ENCODE data around the gene ZDHHC5.
"Not testable (repeated sequence)": the region's sequence is repeated elsewhere in the genome, so short reads cannot be mapped to it uniquely, and the experiment has no call there.

ZDHHC5 gene

DNA sequence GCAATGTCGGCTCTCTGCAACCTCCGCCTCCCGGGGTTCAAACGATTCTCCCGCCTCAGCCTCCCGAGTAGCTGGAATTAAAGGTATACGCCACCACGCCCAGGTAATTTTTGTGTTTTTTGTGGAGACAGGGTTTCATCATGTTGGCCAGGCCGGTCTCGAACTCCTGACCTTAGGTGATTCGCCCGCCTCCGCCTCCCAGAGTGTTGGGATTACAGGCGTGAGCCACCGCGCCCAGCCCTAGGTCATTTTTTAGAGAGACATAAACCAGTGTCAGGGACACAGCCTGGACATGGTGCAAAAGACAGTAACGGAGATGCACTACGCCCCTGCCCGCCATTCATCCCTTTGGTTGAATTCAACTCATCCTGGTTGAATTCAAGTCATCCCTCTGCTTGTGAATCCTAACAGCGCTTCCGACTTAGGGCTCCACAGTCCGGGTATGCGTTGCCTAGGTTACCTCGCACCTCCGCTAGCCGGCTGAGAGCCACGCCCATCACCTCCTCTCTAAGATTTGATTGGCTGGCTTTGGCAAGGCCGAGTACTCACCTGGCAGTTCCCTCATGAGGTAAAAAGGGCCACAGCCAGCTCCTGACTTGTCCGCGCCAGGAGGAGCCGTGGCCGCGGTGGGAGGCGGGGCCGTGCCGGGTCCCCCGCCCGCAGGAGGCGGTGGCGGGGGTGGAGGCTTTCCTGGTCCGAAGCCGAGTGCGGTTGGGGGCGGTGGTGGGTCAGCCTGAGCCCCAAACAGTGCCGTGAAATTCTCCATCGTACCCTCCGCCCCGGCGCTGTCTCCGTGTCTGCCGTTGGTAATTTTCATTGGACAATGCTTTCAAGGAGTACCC, 43.7 kb downstream of the ZDHHC5 start, which contains the start of gene MED19:
Gene MED19, minus strand, starts transcription at position 802 of the 842 bp plus-strand sequence. Its CDS starts 36 bp downstream, at position 766.
- Histone ChIP-seq H3K9ac (ENCODE audit: low read depth, low read length, poor library complexity, severe bottlenecking) (peak within 1 kb of the TSS; percentile 95), H3K4me1 (ENCODE audit: insufficient read depth, low read length, poor library complexity, severe bottlenecking) (peaks cover 30% of the 10 kb centered on the region), H3F3A (ENCODE audit: low read depth) (no peaks in the 10 kb centered on the region), H3K27me3 (ENCODE audit: insufficient read depth, low read length, poor library complexity, severe bottlenecking) (no peaks in the 10 kb centered on the region), H3K36me3 (ENCODE audit: insufficient read depth, low read length) (no peaks in the 10 kb centered on the region), H3K4me2 (ENCODE audit: low read depth, low read length, poor library complexity, severe bottlenecking) (peak within 1 kb of the TSS; percentile 99), H4K20me1 (ENCODE audit: insufficient read depth, low read length, poor library complexity, severe bottlenecking) (peaks cover 37% of the 10 kb centered on the region), H3K9me2 (replicated peaks; ENCODE audit: low read depth, low read length) (no peaks in the 10 kb centered on the region), H3K79me2 (ENCODE audit: insufficient read depth, low read length) (peaks cover 67% of the 10 kb centered on the region), H3K9me3 (ENCODE audit: insufficient read depth, low read depth, low read length) (no peaks in the 10 kb centered on the region), H2AFZ (ENCODE audit: low read length) (peak within 1 kb of the TSS; percentile 95), H3K4me3 (ENCODE audit: low read length, poor library complexity, severe bottlenecking) (peak within 1 kb of the TSS; percentile 96)
- no peak for TF ChIP-seq EZH2phosphoT487 (IDR thresholded peaks at IDR 0.05; ENCODE audit: borderline replicate concordance)
- TF ChIP-seq, protein P1, sequence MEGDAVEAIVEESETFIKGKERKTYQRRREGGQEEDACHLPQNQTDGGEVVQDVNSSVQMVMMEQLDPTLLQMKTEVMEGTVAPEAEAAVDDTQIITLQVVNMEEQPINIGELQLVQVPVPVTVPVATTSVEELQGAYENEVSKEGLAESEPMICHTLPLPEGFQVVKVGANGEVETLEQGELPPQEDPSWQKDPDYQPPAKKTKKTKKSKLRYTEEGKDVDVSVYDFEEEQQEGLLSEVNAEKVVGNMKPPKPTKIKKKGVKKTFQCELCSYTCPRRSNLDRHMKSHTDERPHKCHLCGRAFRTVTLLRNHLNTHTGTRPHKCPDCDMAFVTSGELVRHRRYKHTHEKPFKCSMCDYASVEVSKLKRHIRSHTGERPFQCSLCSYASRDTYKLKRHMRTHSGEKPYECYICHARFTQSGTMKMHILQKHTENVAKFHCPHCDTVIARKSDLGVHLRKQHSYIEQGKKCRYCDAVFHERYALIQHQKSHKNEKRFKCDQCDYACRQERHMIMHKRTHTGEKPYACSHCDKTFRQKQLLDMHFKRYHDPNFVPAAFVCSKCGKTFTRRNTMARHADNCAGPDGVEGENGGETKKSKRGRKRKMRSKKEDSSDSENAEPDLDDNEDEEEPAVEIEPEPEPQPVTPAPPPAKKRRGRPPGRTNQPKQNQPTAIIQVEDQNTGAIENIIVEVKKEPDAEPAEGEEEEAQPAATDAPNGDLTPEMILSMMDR (conservative IDR thresholded peaks at IDR 0.05; ENCODE audit: low read length): no peak

DNA sequence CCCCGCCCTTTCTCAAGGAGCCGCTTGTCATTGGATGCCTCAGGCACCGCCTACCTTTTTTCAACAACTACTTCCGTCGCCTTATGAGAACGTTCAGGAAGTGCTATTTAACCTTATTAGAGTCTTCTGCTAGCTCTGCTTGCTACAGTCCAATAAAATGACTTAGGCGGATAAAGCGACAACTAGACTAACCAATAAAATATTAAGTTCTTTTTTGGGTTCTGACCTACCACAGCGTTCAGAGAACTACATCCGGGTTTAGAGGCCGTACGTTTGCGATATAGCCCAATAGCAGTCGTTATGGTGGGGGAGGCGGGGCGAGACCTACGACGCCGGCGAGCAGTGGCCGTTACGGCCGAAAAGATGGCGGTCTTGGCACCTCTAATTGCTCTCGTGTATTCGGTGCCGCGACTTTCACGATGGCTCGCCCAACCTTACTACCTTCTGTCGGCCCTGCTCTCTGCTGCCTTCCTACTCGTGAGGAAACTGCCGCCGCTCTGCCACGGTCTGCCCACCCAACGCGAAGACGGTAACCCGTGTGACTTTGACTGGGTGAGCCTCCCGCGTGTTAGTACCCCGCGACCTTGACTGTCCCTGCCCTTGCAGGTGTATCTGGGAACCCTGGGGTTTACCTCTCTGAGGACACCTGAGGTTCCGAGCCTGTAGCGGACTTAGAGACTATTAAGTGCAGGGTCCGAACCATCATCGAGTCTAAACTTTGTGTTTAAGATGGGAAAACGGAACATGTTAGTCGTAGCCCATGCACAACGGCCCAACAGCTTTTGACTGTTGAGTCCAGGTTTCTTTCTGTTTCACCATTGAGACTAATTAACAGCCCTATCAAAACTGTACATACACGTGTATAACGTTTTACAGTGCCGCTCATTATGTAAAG, 44.6 kb downstream of the ZDHHC5 start, which contains the start of gene TMX2:
Gene TMX2, plus strand, starts transcription at position 338 of the 895 bp plus-strand sequence. Its CDS starts 26 bp downstream, at position 364.
- Histone ChIP-seq H3K9me2 (replicated peaks; ENCODE audit: low read depth, low read length) (no peaks in the 10 kb centered on the region), H4K20me1 (ENCODE audit: insufficient read depth, low read length, poor library complexity, severe bottlenecking) (peaks cover 37% of the 10 kb centered on the region), H3F3A (ENCODE audit: low read depth) (no peaks in the 10 kb centered on the region), H3K9me3 (ENCODE audit: insufficient read depth, low read depth, low read length) (no peaks in the 10 kb centered on the region), H3K4me2 (ENCODE audit: low read depth, low read length, poor library complexity, severe bottlenecking) (peak within 1 kb of the TSS; percentile 99), H3K9ac (ENCODE audit: low read depth, low read length, poor library complexity, severe bottlenecking) (peak within 1 kb of the TSS; percentile 95), H3K27me3 (ENCODE audit: insufficient read depth, low read length, poor library complexity, severe bottlenecking) (no peaks in the 10 kb centered on the region), H3K36me3 (ENCODE audit: insufficient read depth, low read length) (no peaks in the 10 kb centered on the region), H3K4me3 (ENCODE audit: low read length, poor library complexity, severe bottlenecking) (peak within 1 kb of the TSS; percentile 96), H2AFZ (ENCODE audit: low read length) (peak within 1 kb of the TSS; percentile 95), H3K79me2 (ENCODE audit: insufficient read depth, low read length) (peaks cover 63% of the 10 kb centered on the region), H3K4me1 (ENCODE audit: insufficient read depth, low read length, poor library complexity, severe bottlenecking) (peaks cover 30% of the 10 kb centered on the region)
- TF ChIP-seq, protein P1 (conservative IDR thresholded peaks at IDR 0.05; ENCODE audit: low read length): no peak
- no peak for TF ChIP-seq EZH2phosphoT487 (IDR thresholded peaks at IDR 0.05; ENCODE audit: borderline replicate concordance)

DNA sequence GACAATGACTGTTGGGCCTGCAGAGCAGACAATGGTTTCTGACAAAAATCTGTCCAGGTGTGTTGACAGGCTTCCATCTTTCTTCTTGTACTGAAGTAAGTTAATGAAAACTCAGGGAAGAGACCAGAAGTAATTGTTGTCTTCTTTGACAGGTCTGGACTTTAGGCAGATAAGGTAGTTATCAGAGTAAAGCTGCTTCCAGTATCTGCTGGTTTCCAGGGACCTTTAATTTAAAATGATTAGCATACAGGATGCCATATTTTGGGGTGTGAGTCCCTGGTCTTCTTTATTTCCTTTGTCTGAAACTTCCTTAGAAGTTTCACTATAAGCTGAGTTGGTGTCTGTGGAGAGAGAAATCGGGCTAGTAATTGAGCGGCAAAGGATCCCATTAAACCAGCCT, 45.9 kb downstream of the ZDHHC5 start:
- H3K9me3 ChIP-seq (ENCODE audit: insufficient read depth, low read depth, low read length): no peaks in the 10 kb centered on the region
- TF ChIP-seq EZH2phosphoT487 (IDR thresholded peaks at IDR 0.05; ENCODE audit: borderline replicate concordance): no peak
- TF ChIP-seq, protein P1 (conservative IDR thresholded peaks at IDR 0.05; ENCODE audit: low read length): no peak
- no peaks in the 10 kb centered on the region for H3K9me2 ChIP-seq (replicated peaks; ENCODE audit: low read depth, low read length)
- peaks cover 64% of the 10 kb centered on the region for H3K79me2 ChIP-seq (ENCODE audit: insufficient read depth, low read length)
- peak overlapping the region; percentile 96 for H3K4me3 ChIP-seq (ENCODE audit: low read length, poor library complexity, severe bottlenecking)
- H3K9ac ChIP-seq (ENCODE audit: low read depth, low read length, poor library complexity, severe bottlenecking): peak overlapping the region; percentile 95
- no peaks in the 10 kb centered on the region for H3F3A ChIP-seq (ENCODE audit: low read depth)
- H4K20me1 ChIP-seq (ENCODE audit: insufficient read depth, low read length, poor library complexity, severe bottlenecking): peaks cover 37% of the 10 kb centered on the region
- peaks cover 30% of the 10 kb centered on the region for H3K4me1 ChIP-seq (ENCODE audit: insufficient read depth, low read length, poor library complexity, severe bottlenecking)
- H3K27me3 ChIP-seq (ENCODE audit: insufficient read depth, low read length, poor library complexity, severe bottlenecking): no peaks in the 10 kb centered on the region
- no peak overlapping the region for H2AFZ ChIP-seq (ENCODE audit: low read length)
- H3K4me2 ChIP-seq (ENCODE audit: low read depth, low read length, poor library complexity, severe bottlenecking): peak overlapping the region; percentile 94
- H3K36me3 ChIP-seq (ENCODE audit: insufficient read depth, low read length): no peaks in the 10 kb centered on the region

DNA sequence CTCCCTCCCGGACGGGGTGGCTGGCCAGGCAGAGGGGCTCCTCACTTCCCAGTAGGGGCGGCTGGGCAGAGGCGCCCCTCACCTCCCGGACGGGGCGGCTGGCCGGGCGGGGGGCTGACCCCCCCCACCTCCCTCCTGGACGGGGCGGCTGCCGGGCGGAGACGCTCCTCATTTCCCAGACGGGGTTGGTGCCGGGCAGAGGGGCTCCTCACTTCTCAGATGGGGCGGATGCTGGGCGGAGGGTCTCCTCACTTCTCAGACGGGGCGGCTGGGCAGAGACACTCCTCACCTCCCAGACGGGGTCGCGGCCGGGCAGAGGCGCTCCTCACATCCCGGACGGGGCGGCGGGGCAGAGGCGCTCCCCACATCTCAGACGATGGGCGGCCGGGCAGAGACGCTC, 48.8 kb downstream of the ZDHHC5 start:
- not testable (repeated sequence) for H3K9me2 ChIP-seq (replicated peaks; ENCODE audit: low read depth, low read length); H3K9ac ChIP-seq (ENCODE audit: low read depth, low read length, poor library complexity, severe bottlenecking); H3K9me3 ChIP-seq (ENCODE audit: insufficient read depth, low read depth, low read length); H2AFZ ChIP-seq (ENCODE audit: low read length); H3F3A ChIP-seq (ENCODE audit: low read depth); H3K4me2 ChIP-seq (ENCODE audit: low read depth, low read length, poor library complexity, severe bottlenecking); H3K4me3 ChIP-seq (ENCODE audit: low read length, poor library complexity, severe bottlenecking); H3K27me3 ChIP-seq (ENCODE audit: insufficient read depth, low read length, poor library complexity, severe bottlenecking)
- Histone ChIP-seq H3K36me3 (ENCODE audit: insufficient read depth, low read length) (peaks cover 14% of the 10 kb centered on the region; the same call in 1 of the 2 replicates), H4K20me1 (ENCODE audit: insufficient read depth, low read length, poor library complexity, severe bottlenecking) (peaks cover 40% of the 10 kb centered on the region), H3K79me2 (ENCODE audit: insufficient read depth, low read length) (peaks cover 67% of the 10 kb centered on the region), H3K4me1 (ENCODE audit: insufficient read depth, low read length, poor library complexity, severe bottlenecking) (peaks cover 12% of the 10 kb centered on the region)
